Activated T-helper 1 cell treated with anti-CD3 and anti-CD28 coated beads, Interleukin-12 subunit alpha, Interleukin-12 subunit beta, Interleukin-2, Interleukin-4 antibody, amounts not matched to agents 30 ng/mL and 10 ng/mL and 1 ng/mL, durations not matched to agents 14 hours and 24 hours and 36 hours (primary cell): Measurements from ENCODE around the gene DISC1. TPM values are rescaled to one million over a fixed set of nuclear protein-coding genes. Genes with fewer than 3 reads are reported as not detected.
"Not testable (repeated sequence)": the region's sequence is repeated elsewhere in the genome, so short reads cannot be mapped to it uniquely, and the experiment has no call there.

Experiments
- DNase-seq: peaks from one replicate; pipeline ENCODE4 v3.0.0; 2021; ENCODE audit warnings: low spot score
- H3K27ac Mint-ChIP-seq: one replicate; pipeline ENCODE4 v1.8.0; 2021; ENCODE audit warnings: mild to moderate bottlenecking, mixed read lengths
- H3K27me3 Mint-ChIP-seq: one replicate; pipeline ENCODE4 v1.8.0; 2022; ENCODE audit warnings: mild to moderate bottlenecking, moderate library complexity, mixed read lengths; ENCODE audit not compliant: insufficient read depth
- H3K36me3 Mint-ChIP-seq: one replicate; pipeline ENCODE4 v1.8.0; 2021; ENCODE audit warnings: low read depth, mixed read lengths
- H3K4me1 Mint-ChIP-seq: one replicate; pipeline ENCODE4 v1.8.0; 2021; ENCODE audit warnings: low read depth, mixed read lengths
- H3K4me3 Mint-ChIP-seq: one replicate; pipeline ENCODE4 v1.8.0; 2021; ENCODE audit warnings: mild to moderate bottlenecking, moderate library complexity, mixed read lengths
- H3K9me3 Mint-ChIP-seq: one replicate; pipeline ENCODE4 v1.8.0; 2021; ENCODE audit warnings: mixed read lengths
- intact Hi-C: fragments of 100-400 bp; cut with micrococcal nuclease; formaldehyde crosslinking; loops from one replicate; pipeline ENCODE4 v1.15.1; 2024
- total RNA-seq: library from RNA; stranded (reverse); gene quantifications from 2 replicates; pipeline ENCODE4 v1.2.3, GENCODE V29; 2022

DISC1 gene
- total RNA-seq, 1 donor from 2014 or later: 3.3 TPM

DNA sequence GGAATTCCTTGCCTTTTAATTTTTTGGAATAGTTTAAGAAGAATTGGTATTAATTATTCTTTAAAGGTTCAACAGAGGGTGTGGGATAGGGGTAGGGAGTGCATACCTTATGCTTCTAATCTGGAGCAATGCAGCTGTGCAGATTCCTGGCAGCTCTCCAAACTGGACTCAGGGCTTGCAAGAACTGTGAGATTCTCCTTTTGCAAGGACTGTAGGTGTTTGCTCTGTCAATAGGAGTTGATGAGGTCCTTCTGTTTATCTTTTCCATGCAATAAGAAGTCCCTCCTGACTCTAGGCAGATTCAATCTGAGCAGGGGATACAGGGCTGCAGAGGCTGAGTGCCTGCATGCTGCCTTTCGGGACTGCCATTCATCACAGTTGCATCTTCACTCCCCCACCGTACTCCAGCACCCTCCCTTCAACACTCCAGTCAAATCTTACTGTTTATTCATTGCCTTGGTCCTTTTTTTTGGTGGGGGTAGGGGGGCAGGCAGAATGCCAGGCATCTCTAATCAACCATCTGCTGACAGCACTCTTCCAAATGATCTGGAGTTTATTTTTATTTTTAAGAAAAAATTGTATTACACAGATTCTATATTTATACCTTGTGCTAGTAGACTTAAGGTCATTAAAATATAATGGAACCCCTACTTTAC lies 122.3 kb downstream of the DISC1 start:
- DNase-seq: no peak
- no peak overlapping the region for H3K4me3 Mint-ChIP-seq
- H3K9me3 Mint-ChIP-seq: peaks cover 12% of the 10 kb centered on the region
- no peaks in the 10 kb centered on the region for H3K4me1 Mint-ChIP-seq
- intact Hi-C loops: no loop called here
- H3K27me3 Mint-ChIP-seq: no peaks in the 10 kb centered on the region
- no peak overlapping the region for H3K27ac Mint-ChIP-seq
- peaks cover 21% of the 10 kb centered on the region for H3K36me3 Mint-ChIP-seq

DNA sequence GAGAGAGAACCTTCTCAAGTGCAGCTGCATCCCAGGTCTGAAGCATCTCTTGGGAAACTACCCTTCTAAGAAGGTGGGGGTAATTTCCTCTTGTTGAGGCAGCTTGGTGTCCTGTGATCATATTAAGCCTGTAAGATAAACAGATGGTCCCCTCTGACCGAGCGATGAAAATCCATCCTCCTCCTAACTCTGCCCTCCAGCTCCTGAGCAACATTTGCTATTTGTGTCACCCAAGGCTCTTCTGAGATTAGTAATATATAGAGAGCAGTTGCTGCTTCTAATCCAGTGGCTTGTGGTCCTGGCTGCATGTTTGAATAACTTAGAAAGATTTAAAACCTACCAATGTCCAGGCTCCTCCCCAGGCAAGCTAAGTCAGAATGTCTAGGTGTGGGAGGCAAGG lies 123.7 kb downstream of the DISC1 start:
- Mint-ChIP-seq H3K4me1 (no peaks in the 10 kb centered on the region), H3K27me3 (no peaks in the 10 kb centered on the region), H3K36me3 (peaks cover 25% of the 10 kb centered on the region), H3K9me3 (peaks cover 12% of the 10 kb centered on the region), H3K4me3 (no peak overlapping the region), H3K27ac (no peak overlapping the region)
- DNase-seq: no peak
- intact Hi-C loops: no loop called here

- intact Hi-C loops: no loop called here
- Mint-ChIP-seq H3K27ac (no peak overlapping the region), H3K27me3 (no peaks in the 10 kb centered on the region), H3K9me3 (peaks cover 12% of the 10 kb centered on the region), H3K36me3 (peaks cover 25% of the 10 kb centered on the region), H3K4me1 (no peaks in the 10 kb centered on the region), H3K4me3 (no peak overlapping the region)
- DNase-seq: no peak
Observed at GRCh38 chr1:231750818-231751362, 124.3 kb downstream of the DISC1 start.

GRCh38 chr1:231751415-231751814 lies 124.8 kb downstream of the DISC1 start:
- intact Hi-C loops: no loop called here
- no peaks in the 10 kb centered on the region for H3K4me1 Mint-ChIP-seq
- peaks cover 12% of the 10 kb centered on the region for H3K9me3 Mint-ChIP-seq
- H3K27me3 Mint-ChIP-seq: no peaks in the 10 kb centered on the region
- no peak overlapping the region for H3K4me3 Mint-ChIP-seq
- peaks cover 25% of the 10 kb centered on the region for H3K36me3 Mint-ChIP-seq
- no peak overlapping the region for H3K27ac Mint-ChIP-seq
- no peak for DNase-seq

DNA sequence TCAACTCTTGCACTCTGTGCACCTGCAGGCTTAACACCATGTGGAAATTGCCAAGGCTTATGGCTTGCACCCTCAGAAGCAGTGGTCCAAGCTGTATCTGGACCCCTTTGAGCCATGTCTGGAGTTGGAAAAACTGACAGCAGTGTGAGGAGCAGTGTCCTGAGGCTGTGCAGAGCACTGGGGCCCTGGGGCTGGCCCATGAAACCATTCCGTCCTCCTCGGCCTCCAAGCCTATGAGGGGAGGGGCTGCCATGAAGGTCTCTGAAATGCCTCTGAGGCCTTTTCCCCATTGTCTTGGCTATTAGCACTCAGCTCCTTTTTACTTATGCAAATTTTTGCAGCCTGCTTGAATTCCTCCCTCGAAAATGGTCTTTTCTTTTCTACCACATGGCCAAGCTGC lies 126.7 kb downstream of the DISC1 start:
- Mint-ChIP-seq H3K9me3 (peaks cover 12% of the 10 kb centered on the region), H3K4me1 (no peaks in the 10 kb centered on the region), H3K36me3 (peaks cover 25% of the 10 kb centered on the region), H3K27me3 (no peaks in the 10 kb centered on the region), H3K27ac (no peak overlapping the region), H3K4me3 (no peak overlapping the region)
- DNase-seq: no peak
- intact Hi-C loops: no loop called here

GRCh38 chr1:231757101-231757404 lies 130.5 kb downstream of the DISC1 start:
- Mint-ChIP-seq H3K27me3 (no peaks in the 10 kb centered on the region), H3K36me3 (peaks cover 13% of the 10 kb centered on the region), H3K9me3 (peaks cover 6% of the 10 kb centered on the region), H3K4me3 (no peak overlapping the region), H3K4me1 (no peaks in the 10 kb centered on the region), H3K27ac (no peak overlapping the region)
- no peak for DNase-seq
- intact Hi-C loops: loop anchor here (2.0 kb wide), 1 partner anchor 50 kb away; no protein-coding TSS in a partner anchor

DNA sequence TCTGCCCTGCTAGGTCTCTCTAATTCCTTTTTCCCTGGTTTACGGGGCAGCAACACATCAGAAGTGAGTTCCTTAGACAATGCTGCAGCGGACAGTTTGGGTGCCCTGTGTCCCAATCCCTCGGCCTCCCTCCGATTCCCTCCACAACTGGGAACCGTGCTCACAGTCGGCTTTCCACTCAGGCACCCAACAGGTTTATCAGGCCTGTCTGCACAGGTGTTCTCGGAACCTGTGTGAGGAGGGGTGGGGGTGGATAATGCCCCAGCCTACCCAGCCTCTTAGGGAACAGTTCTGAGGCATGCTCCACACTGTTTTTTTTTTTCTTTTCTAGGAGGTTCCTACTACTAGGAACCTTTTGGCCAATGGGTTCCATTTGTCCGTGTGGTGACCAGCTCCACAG lies 131.2 kb downstream of the DISC1 start:
- Mint-ChIP-seq H3K4me3 (no peak overlapping the region), H3K4me1 (no peaks in the 10 kb centered on the region), H3K27ac (no peak overlapping the region), H3K27me3 (no peaks in the 10 kb centered on the region), H3K9me3 (no peaks in the 10 kb centered on the region), H3K36me3 (peaks cover 7% of the 10 kb centered on the region)
- DNase-seq: no peak
- intact Hi-C loops: loop anchor here (2.0 kb wide), 1 partner anchor 49 kb away; no protein-coding TSS in a partner anchor

- Mint-ChIP-seq H3K36me3 (no peaks in the 10 kb centered on the region), H3K27ac (no peak overlapping the region), H3K4me1 (no peaks in the 10 kb centered on the region), H3K9me3 (no peaks in the 10 kb centered on the region), H3K4me3 (no peak overlapping the region), H3K27me3 (no peaks in the 10 kb centered on the region)
- intact Hi-C loops: no loop called here
- DNase-seq: no peak
Observed at GRCh38 chr1:231761252-231761651, 134.7 kb downstream of the DISC1 start.

DNA sequence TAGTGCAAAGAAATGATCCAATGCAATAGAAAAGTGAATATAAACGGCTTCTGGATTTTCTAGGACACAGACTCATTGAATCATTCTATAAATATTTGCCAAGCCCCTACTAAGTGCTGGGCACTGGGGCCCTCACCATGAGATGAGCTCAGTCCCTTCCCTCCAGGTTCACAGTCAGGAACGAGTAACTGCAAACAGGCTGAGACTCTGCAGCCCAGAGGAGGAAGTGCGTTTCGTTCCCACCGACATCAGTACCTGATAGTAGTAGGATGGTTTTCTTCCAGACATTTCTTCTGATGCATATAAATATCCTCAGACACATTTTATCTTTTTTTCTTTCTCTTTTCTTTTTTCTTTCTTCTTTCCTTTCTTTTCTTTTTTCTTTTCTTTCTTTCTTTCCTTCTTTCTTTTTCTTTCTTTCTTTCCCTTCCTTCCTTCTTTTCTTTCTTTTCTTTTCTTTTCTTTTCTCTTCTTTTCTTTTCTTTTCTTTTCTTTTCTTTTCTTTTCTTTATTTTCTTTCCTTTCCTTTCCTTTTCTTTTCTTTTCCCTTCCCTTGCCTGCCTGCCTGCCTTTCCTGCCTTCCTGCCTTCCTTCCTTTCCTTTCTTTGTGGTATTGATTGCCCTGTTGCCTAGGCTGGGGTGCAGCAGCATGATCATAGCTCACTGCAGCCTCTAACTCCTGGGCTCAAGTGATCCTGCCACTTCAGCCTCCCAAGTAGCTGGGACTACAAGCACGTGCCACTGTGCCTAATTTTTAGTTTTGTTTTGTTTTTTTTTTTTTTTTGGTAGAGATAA lies 135.4 kb downstream of the DISC1 start:
- no peak for DNase-seq
- Mint-ChIP-seq H3K9me3 (no peaks in the 10 kb centered on the region), H3K36me3 (no peaks in the 10 kb centered on the region), H3K27ac (no peak overlapping the region), H3K4me1 (no peaks in the 10 kb centered on the region), H3K4me3 (no peak overlapping the region), H3K27me3 (no peaks in the 10 kb centered on the region)
- intact Hi-C loops: no loop called here

DNA sequence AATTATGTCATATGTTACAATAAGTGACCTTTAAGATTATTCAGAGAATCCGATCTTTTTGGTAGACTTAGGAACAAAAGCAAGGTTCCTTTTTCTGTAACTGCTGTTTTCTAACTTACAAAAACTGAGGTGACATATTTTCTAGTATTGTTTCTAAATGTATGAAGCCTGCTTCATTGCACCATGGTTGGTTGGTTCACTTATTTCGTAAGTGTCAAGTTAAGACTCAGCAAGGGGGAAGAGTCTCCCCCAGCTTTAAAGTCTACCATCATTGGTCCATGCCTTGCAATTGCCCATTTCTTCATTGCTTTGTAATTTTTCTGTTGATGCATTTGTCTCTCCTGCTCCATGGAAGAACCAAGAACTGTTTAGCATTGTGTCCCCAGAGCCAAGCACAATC lies 136.9 kb downstream of the DISC1 start:
- no peak overlapping the region for H3K4me3 Mint-ChIP-seq
- DNase-seq: no peak
- no peaks in the 10 kb centered on the region for H3K36me3 Mint-ChIP-seq
- no peaks in the 10 kb centered on the region for H3K27me3 Mint-ChIP-seq
- intact Hi-C loops: no loop called here
- no peaks in the 10 kb centered on the region for H3K4me1 Mint-ChIP-seq
- no peak overlapping the region for H3K27ac Mint-ChIP-seq
- H3K9me3 Mint-ChIP-seq: no peaks in the 10 kb centered on the region

DNA sequence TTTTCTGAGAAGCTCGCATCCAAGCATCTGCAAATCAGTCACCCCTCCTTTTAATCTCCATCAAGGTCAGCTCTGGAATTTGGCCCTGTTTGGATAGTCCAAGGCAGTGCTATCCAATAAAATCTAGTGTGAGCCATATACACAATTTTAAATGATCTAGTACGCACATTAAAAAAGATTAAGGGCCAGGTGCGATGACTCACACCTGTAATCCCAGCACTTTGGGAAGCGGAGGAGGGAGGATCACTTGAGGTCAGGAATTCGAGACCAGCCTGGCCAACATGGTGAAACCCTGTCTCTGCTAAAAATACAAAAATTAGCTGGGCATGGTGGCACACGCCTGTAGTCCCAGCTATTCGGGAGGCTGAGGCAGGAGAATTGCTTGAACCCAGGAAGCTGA lies 139.2 kb downstream of the DISC1 start:
- intact Hi-C loops, H3K9me3 Mint-ChIP-seq, H3K36me3 Mint-ChIP-seq, H3K27me3 Mint-ChIP-seq, H3K27ac Mint-ChIP-seq, DNase-seq, H3K4me3 Mint-ChIP-seq, H3K4me1 Mint-ChIP-seq: not testable (repeated sequence)

- Mint-ChIP-seq H3K4me1 (no peaks in the 10 kb centered on the region), H3K4me3 (no peak overlapping the region), H3K9me3 (no peaks in the 10 kb centered on the region), H3K27me3 (no peaks in the 10 kb centered on the region), H3K27ac (no peak overlapping the region), H3K36me3 (peaks cover 9% of the 10 kb centered on the region)
- intact Hi-C loops: no loop called here
- DNase-seq: no peak
Observed at GRCh38 chr1:231767471-231767870, 140.9 kb downstream of the DISC1 start.

- DNase-seq: no peak
- intact Hi-C loops: no loop called here
- Mint-ChIP-seq H3K4me1 (no peaks in the 10 kb centered on the region), H3K9me3 (no peaks in the 10 kb centered on the region), H3K36me3 (peaks cover 9% of the 10 kb centered on the region), H3K27ac (no peak overlapping the region), H3K4me3 (no peak overlapping the region), H3K27me3 (no peaks in the 10 kb centered on the region)
Observed at GRCh38 chr1:231768416-231768815, 141.8 kb downstream of the DISC1 start.
